Stomach (tissue), 4 donors: ENCODE results near the gene TMEM240.
"Not testable (repeated sequence)": the region's sequence is repeated elsewhere in the genome, so short reads cannot be mapped to it uniquely, and the experiment has no call there.

Source experiments
- EP300 ChIP-seq: sonication (generic); formaldehyde crosslinking; IDR thresholded peaks from one replicate; pipeline ENCODE4 v1.6.1; 2017; ENCODE audit warnings: antibody characterized with exemption
- POLR2A ChIP-seq, 4 donors: fragments of 450-650 bp; IDR thresholded peaks; one replicate each; pipeline ENCODE4 v1.6.1; 2016; ENCODE audit warnings: antibody characterized with exemption in 4 of 4, control low read depth in 2 of 4, mild to moderate bottlenecking in 1 of 4, moderate library complexity in 1 of 4
- POLR2AphosphoS5 ChIP-seq, 3 donors: sonication (generic); formaldehyde crosslinking; IDR thresholded peaks; one replicate each; pipeline ENCODE4 v1.6.1; 2016; ENCODE audit warnings: antibody characterized with exemption in 3 of 3
- TF ChIP-seq, protein P1 (sequence below), 7 experiments: fragments of 450-650 bp in 4 of 7; fragments of 200-600 bp in 3 of 7; sonication (generic) in 3 of 7; IDR thresholded peaks; one replicate each; pipeline ENCODE4 v1.5.1; 2016 to 2019; ENCODE audit warnings: antibody characterized with exemption in 7 of 7, control low read depth in 2 of 7, mild to moderate bottlenecking in 1 of 7

DNA sequence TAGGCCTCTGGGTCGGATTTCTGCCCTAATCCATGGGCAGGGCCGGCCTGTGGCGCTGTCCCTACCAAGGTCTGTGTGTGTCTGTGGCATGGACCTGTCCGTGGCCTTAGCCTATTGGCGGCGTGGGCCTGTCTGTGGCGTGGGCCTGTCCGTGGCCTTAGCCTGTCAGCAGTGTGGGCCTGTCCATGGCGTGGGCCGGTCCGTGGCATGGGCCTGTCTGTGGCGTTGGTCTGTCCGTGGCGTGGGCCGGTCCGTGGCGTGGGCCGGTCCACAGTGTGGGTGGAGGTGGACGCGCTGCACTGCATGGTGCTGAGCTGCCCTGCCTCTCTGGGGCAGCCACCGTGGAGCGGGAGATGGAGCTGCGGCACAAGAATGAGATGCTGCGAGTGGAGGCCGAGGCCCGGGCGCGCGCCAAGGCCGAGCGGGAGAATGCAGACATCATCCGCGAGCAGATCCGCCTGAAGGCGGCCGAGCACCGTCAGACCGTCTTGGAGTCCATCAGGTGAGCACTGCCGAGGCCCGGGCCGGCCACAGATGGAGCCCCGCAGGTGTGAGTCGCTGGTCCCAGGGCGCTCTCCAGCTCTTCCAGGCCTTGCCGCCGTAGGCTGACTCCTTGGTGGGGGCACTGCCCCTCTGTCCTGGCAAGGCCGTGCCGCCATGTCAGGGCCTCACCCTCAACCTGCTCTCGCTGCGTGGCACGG, 20.5 kb downstream of the TMEM240 start:
- TF ChIP-seq POLR2A (IDR thresholded peaks at IDR 0.05); EP300; POLR2AphosphoS5 (IDR thresholded peaks at IDR 0.05): not testable (repeated sequence)
- TF ChIP-seq, protein P1, sequence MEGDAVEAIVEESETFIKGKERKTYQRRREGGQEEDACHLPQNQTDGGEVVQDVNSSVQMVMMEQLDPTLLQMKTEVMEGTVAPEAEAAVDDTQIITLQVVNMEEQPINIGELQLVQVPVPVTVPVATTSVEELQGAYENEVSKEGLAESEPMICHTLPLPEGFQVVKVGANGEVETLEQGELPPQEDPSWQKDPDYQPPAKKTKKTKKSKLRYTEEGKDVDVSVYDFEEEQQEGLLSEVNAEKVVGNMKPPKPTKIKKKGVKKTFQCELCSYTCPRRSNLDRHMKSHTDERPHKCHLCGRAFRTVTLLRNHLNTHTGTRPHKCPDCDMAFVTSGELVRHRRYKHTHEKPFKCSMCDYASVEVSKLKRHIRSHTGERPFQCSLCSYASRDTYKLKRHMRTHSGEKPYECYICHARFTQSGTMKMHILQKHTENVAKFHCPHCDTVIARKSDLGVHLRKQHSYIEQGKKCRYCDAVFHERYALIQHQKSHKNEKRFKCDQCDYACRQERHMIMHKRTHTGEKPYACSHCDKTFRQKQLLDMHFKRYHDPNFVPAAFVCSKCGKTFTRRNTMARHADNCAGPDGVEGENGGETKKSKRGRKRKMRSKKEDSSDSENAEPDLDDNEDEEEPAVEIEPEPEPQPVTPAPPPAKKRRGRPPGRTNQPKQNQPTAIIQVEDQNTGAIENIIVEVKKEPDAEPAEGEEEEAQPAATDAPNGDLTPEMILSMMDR (IDR thresholded peaks at IDR 0.05) = not testable (repeated sequence)
